H1 (cell line): Measurements from ENCODE around the gene ZNF581. TPM values are rescaled to one million over a fixed set of nuclear protein-coding genes. Genes with fewer than 3 reads are reported as not detected.

ENCODE experiments used
- CTCF ChIA-PET: fragments of 300-600 bp; sonication (Branson Sonifier 250); formaldehyde crosslinking; loops from one replicate; lab custom pipeline; 2021; ENCODE audit not compliant: partially characterized antibody; lab: Charles Lee
- POLR2A ChIA-PET: fragments of 300-600 bp; sonication (Branson Sonifier 250); formaldehyde crosslinking; loops from one replicate; lab custom pipeline; 2021; ENCODE audit warnings: inconsistent platforms; ENCODE audit not compliant: partially characterized antibody; lab: Charles Lee
- DNase-seq, 2 experiments: peaks; one replicate each; pipeline versions ENCODE4 v3.0.0 to v3.0.0-alpha.2; 2010 to 2022; ENCODE audit warnings: low spot score in 2 of 2, low read depth in 1 of 2, mixed read lengths in 1 of 2
- FAIRE-seq: peaks from 2 replicates; lab custom pipeline; 2011; peaks lifted over from hg19 to GRCh38; lab: Jason Lieb, UNC
- H2AFZ ChIP-seq: 2 replicates; pipeline ENCODE4 v1.8.1; 2012; ENCODE audit warnings: low read length, inconsistent platforms
- H2AK5ac ChIP-seq: 2 replicates; pipeline ENCODE4 v1.6.1; 2013; ENCODE audit warnings: low read depth, low read length
- H2BK120ac ChIP-seq: replicated peaks from 2 replicates; pipeline ENCODE3; 2013; ENCODE audit warnings: low read depth, low read length, inconsistent platforms
- H2BK12ac ChIP-seq: 2 replicates; pipeline ENCODE4 v1.6.1; 2013; ENCODE audit warnings: low read depth, low read length
- H2BK15ac ChIP-seq: 2 replicates; pipeline ENCODE4 v1.6.1; 2013; ENCODE audit warnings: low read length
- H2BK20ac ChIP-seq: 2 replicates; pipeline ENCODE4 v1.6.1; 2013; ENCODE audit warnings: low read length
- H2BK5ac ChIP-seq: 2 replicates; pipeline ENCODE4 v1.6.1; 2013; ENCODE audit warnings: low read depth, low read length
- H3K14ac ChIP-seq: 2 replicates; pipeline ENCODE4 v1.6.1; 2013; ENCODE audit warnings: inconsistent platforms; ENCODE audit not compliant: insufficient read length
- H3K18ac ChIP-seq: 2 replicates; pipeline ENCODE4 v1.6.1; 2013; ENCODE audit warnings: low read length; ENCODE audit errors: extremely low read depth
- H3K23ac ChIP-seq: 2 replicates; pipeline ENCODE4 v1.6.1; 2013; ENCODE audit warnings: inconsistent platforms; ENCODE audit not compliant: insufficient read length
- H3K23me2 ChIP-seq: 2 replicates; pipeline ENCODE4 v1.6.1; 2013; ENCODE audit warnings: low read depth, low read length
- H3K27ac ChIP-seq: 2 replicates; pipeline ENCODE4 v1.6.1; 2011; ENCODE audit warnings: low read depth, low read length, inconsistent platforms
- H3K27me3 ChIP-seq, 4 experiments: replicated peaks in 1 of 4; 1 replicate in 1 of 4; 2 replicates in 3 of 4; pipeline versions ENCODE4 v1.6.1 to v1.8.1; 2011 to 2013; ENCODE audit warnings: low read length in 3 of 4, mild to moderate bottlenecking in 3 of 4, inconsistent platforms in 2 of 4, mixed read lengths in 2 of 4, moderate library complexity in 1 of 4; ENCODE audit not compliant: control insufficient read depth in 3 of 4, insufficient read depth in 3 of 4; ENCODE audit errors: extremely low read depth in 1 of 4
- H3K36me3 ChIP-seq, 4 experiments: 2 replicates each; pipeline versions ENCODE4 v1.6.1 to v1.8.1; 2011 to 2013; ENCODE audit warnings: mild to moderate bottlenecking in 4 of 4, low read length in 3 of 4, moderate library complexity in 2 of 4, control low read depth in 1 of 4, inconsistent platforms in 1 of 4; ENCODE audit not compliant: insufficient read depth in 4 of 4, control insufficient read depth in 2 of 4
- H3K4ac ChIP-seq: replicated peaks from 2 replicates; pipeline ENCODE3; 2013; ENCODE audit warnings: low read length, low read depth, mixed read lengths, inconsistent platforms; ENCODE audit not compliant: insufficient read length
- H3K4me1 ChIP-seq, 4 experiments: replicated peaks in 1 of 4; 1 replicate in 1 of 4; 2 replicates in 3 of 4; pipeline versions ENCODE4 v1.6.1 to v1.8.1; 2011 to 2013; ENCODE audit warnings: low read length in 3 of 4, inconsistent platforms in 2 of 4, mixed read lengths in 1 of 4; ENCODE audit not compliant: insufficient read depth in 4 of 4, control insufficient read depth in 3 of 4
- H3K4me2 ChIP-seq, 2 experiments: 2 replicates each; pipeline versions ENCODE4 v1.6.1 to v1.8.1; 2011 to 2013; ENCODE audit warnings: low read depth in 2 of 2, low read length in 2 of 2, control low read depth in 1 of 2, inconsistent platforms in 1 of 2, mild to moderate bottlenecking in 1 of 2; ENCODE audit not compliant: insufficient read depth in 1 of 2
- H3K4me3 ChIP-seq, 4 experiments: fragments of 200-600, 300-600 bp in 1 of 4; sonication (generic), shearing (Covaris generic), sonication (Bioruptor Twin) in 1 of 4; 2 replicates each; pipeline versions ENCODE4 v1.5.1 to v1.8.1; 2011 to 2016; ENCODE audit warnings: low read length in 4 of 4, low read depth in 3 of 4, control low read depth in 2 of 4, inconsistent platforms in 2 of 4, mild to moderate bottlenecking in 2 of 4, mixed read lengths in 1 of 4, moderate library complexity in 1 of 4; ENCODE audit not compliant: insufficient read depth in 2 of 4; ENCODE audit errors: extremely low read depth in 1 of 4
- H3K56ac ChIP-seq: replicated peaks from 2 replicates; pipeline ENCODE3; 2013; ENCODE audit warnings: low read depth, mild to moderate bottlenecking, mixed read lengths, low read length, inconsistent platforms; ENCODE audit not compliant: insufficient read length
- H3K79me1 ChIP-seq: 2 replicates; pipeline ENCODE4 v1.6.1; 2013; ENCODE audit warnings: low read depth, low read length, control low read depth
- H3K79me2 ChIP-seq, 2 experiments: 2 replicates each; pipeline versions ENCODE4 v1.6.1 to v1.8.1; 2012 to 2013; ENCODE audit warnings: low read length in 2 of 2, mild to moderate bottlenecking in 2 of 2, inconsistent platforms in 1 of 2; ENCODE audit not compliant: insufficient read depth in 2 of 2, control insufficient read depth in 1 of 2
- H3K9ac ChIP-seq, 4 experiments: replicated peaks in 1 of 4; 1 replicate in 1 of 4; 2 replicates in 3 of 4; pipeline versions ENCODE4 v1.6.1 to v1.8.1; 2011 to 2013; ENCODE audit warnings: low read depth in 3 of 4, low read length in 3 of 4, control low read depth in 2 of 4, mild to moderate bottlenecking in 2 of 4, moderate library complexity in 2 of 4, inconsistent platforms in 1 of 4; ENCODE audit errors: extremely low read depth in 1 of 4
- H3K9me3 ChIP-seq, 2 experiments: 2 replicates each; pipeline versions ENCODE4 v1.6.1 to v1.8.1; 2012 to 2013; ENCODE audit warnings: mild to moderate bottlenecking in 2 of 2, moderate library complexity in 2 of 2, control low read depth in 1 of 2, inconsistent platforms in 1 of 2, low read depth in 1 of 2, low read length in 1 of 2, mixed read lengths in 1 of 2; ENCODE audit not compliant: insufficient read depth in 2 of 2
- H4K20me1 ChIP-seq, 2 experiments: replicated peaks in 1 of 2; 2 replicates each; pipeline versions ENCODE3 to v1.8.1; 2011 to 2013; ENCODE audit warnings: inconsistent platforms in 2 of 2, low read length in 2 of 2, mild to moderate bottlenecking in 1 of 2; ENCODE audit not compliant: insufficient read depth in 2 of 2, control insufficient read depth in 1 of 2
- H4K5ac ChIP-seq: 2 replicates; pipeline ENCODE4 v1.6.1; 2013; ENCODE audit warnings: low read length, low read depth, mixed read lengths, inconsistent platforms; ENCODE audit not compliant: insufficient read length
- H4K8ac ChIP-seq: 2 replicates; pipeline ENCODE4 v1.8.0; 2013; ENCODE audit warnings: mild to moderate bottlenecking, moderate library complexity, low read length, inconsistent platforms; ENCODE audit not compliant: insufficient read depth; ENCODE audit errors: extremely low read depth
- H4K91ac ChIP-seq: replicated peaks from 2 replicates; pipeline ENCODE3; 2013; ENCODE audit warnings: low read length, mixed read lengths, inconsistent platforms; ENCODE audit not compliant: insufficient read length
- ASH2L ChIP-seq: fragments of 200-600, 300-600 bp; sonication (generic); IDR thresholded peaks from one replicate; pipeline ENCODE4 v1.7.1; 2017; ENCODE audit warnings: low read length
- BRCA1 ChIP-seq: IDR thresholded peaks from 2 replicates; pipeline ENCODE4 v1.6.1; 2012; ENCODE audit warnings: low read depth, low read length, improper control_type of control experiment
- CTBP2 ChIP-seq: IDR thresholded peaks from 2 replicates; pipeline ENCODE4 v1.7.0; 2011; ENCODE audit warnings: borderline replicate concordance, mild to moderate bottlenecking, moderate library complexity, mixed read lengths, low read length; ENCODE audit not compliant: insufficient read depth, insufficient read length
- HDAC6 ChIP-seq: IDR thresholded peaks from one replicate; pipeline ENCODE4 v1.7.1; 2012; ENCODE audit warnings: low read depth, mild to moderate bottlenecking, inconsistent platforms, low read length, moderate library complexity
- POLR2AphosphoS5 ChIP-seq: IDR thresholded peaks from 2 replicates; pipeline ENCODE4 v1.6.1; 2011; ENCODE audit warnings: low read depth, low read length
- RFX5 ChIP-seq: IDR thresholded peaks from 2 replicates; pipeline ENCODE4 v1.6.1; 2011; ENCODE audit warnings: low read depth, low read length, improper control_type of control experiment, borderline replicate concordance
- SIRT6 ChIP-seq: IDR thresholded peaks from one replicate; pipeline ENCODE4 v1.7.1; 2012; ENCODE audit warnings: low read length, inconsistent platforms
- SIX5 ChIP-seq: IDR thresholded peaks from 2 replicates; pipeline ENCODE4 v1.6.1; 2011; ENCODE audit warnings: mild to moderate bottlenecking, low read depth, low read length
- TAF1 ChIP-seq: IDR thresholded peaks from 2 replicates; pipeline ENCODE4 v1.6.1; 2011; ENCODE audit warnings: mild to moderate bottlenecking, low read depth, low read length
- TBP ChIP-seq: IDR thresholded peaks from 2 replicates; pipeline ENCODE4 v1.6.1; 2011; ENCODE audit warnings: low read depth, low read length, improper control_type of control experiment
- WGBS, 2 experiments: shearing (Covaris generic) in 1 of 2; methylation state at CpG; one replicate each; pipeline versions ENCODE4 v1.1.6 to v1.1.7; 2013 to 2015; ENCODE audit warnings: low lambda C conversion rate in 2 of 2, mixed read lengths in 2 of 2, inconsistent platforms in 1 of 2, low coverage in 1 of 2, missing lambda C conversion rate in 1 of 2; ENCODE audit not compliant: insufficient replicate concordance in 2 of 2, insufficient coverage in 1 of 2, insufficient read length in 1 of 2; ENCODE audit errors: extremely low coverage in 1 of 2, missing lambda C conversion rate in 1 of 2; 5-methylcytosine and 5-hydroxymethylcytosine counted together
- polyA plus RNA-seq, 7 experiments: library from polyadenylated mRNA; depleted of rRNA in 3 of 7; stranded (reverse) in 5 of 7; unstranded in 2 of 7; fragments of >200 nt in 5 of 7; fragments of 200-250 nt in 2 of 7; gene quantifications; 1 replicate in 5 of 7; 2 replicates in 1 of 7; 4 replicates in 1 of 7; pipeline versions ENCODE4 v1.2.1 to v1.2.3, GENCODE V29; 2011 to 2013; ENCODE audit warnings: missing spikeins in 2 of 7, mixed read lengths in 2 of 7
- total RNA-seq: library from RNA; stranded (reverse); fragmentation: NEBNext Ultra II Directional; extraction: Animal tissue kit (Norgen Biotek cat#: 25700); gene quantifications from 2 replicates; pipeline ENCODE4 v1.2.1, GENCODE V29; 2021

The ZNF581 gene
- total and polyA plus RNA-seq, 2 of the 8 experiments (the other 6 are each of a cell fraction or from before 2014, with no cell fraction given): 73.0 to 76.1 TPM

- H2BK5ac ChIP-seq: no peak overlapping the region
- no peaks in the 10 kb centered on the region for H3K27me3 ChIP-seq
- no peak overlapping the region for H2AFZ ChIP-seq
- 94% methylated on average over 15 of the region's 17 CpGs; no CpG with 5 or more reads in 1 of the 2 experiments for WGBS, 2 experiments
- peaks cover 0 to 10% (median 5%) of the 10 kb centered on the region in 4 experiments; a peak in 6 of 7 replicates for H3K4me1 ChIP-seq
- TF ChIP-seq SIX5: no peak
- no peak for TF ChIP-seq SIRT6
- no peak for TF ChIP-seq TBP
- TF ChIP-seq ASH2L: no peak
- TF ChIP-seq TAF1: no peak
- TF ChIP-seq CTBP2: no peak
- no peak for TF ChIP-seq HDAC6
- TF ChIP-seq POLR2AphosphoS5: no peak
- TF ChIP-seq RFX5: no peak
- no peak for TF ChIP-seq BRCA1
- H3K23me2 ChIP-seq: peaks cover 11% of the 10 kb centered on the region
- peaks cover 0 to 13% of the 10 kb centered on the region in 2 experiments; a peak in 3 of 4 replicates for H3K79me2 ChIP-seq
- H3K4me3 ChIP-seq: no peak overlapping the region
- H3K4me2 ChIP-seq: peak overlapping the region in 1 of 2 experiments; percentile 78; a peak in 2 of 4 replicates
- peak overlapping the region; percentile 63 for H4K8ac ChIP-seq
- H3K36me3 ChIP-seq: peaks cover 7 to 13% (median 11%) of the 10 kb centered on the region in 4 experiments
- H2AK5ac ChIP-seq: no peak overlapping the region
- no peak overlapping the region for H3K18ac ChIP-seq
- H3K23ac ChIP-seq: no peak overlapping the region
- no peaks in the 10 kb centered on the region for H3K9me3 ChIP-seq
- H4K5ac ChIP-seq: no peak overlapping the region
- ChIA-PET POLR2A (interaction anchor here (0.7 to 9.2 kb wide), 8 partner anchors 7 to 242 kb away, joined by 3 to 96 read pairs (median 4); partner anchors contain the start of genes UBE2S, ZNF580 and ZNF865), CTCF (interaction anchor here (0.6 to 6.9 kb wide), 4 partner anchors 12 to 25 kb away, joined by 3 to 56 read pairs (median 16); no protein-coding TSS in a partner anchor)
- no peak overlapping the region for H2BK15ac ChIP-seq
- FAIRE-seq: no peak
- H3K4ac ChIP-seq: no peak overlapping the region
- H4K91ac ChIP-seq: no peak overlapping the region
- no peak overlapping the region for H2BK120ac ChIP-seq
- H4K20me1 ChIP-seq: peaks cover 0 to 4% of the 10 kb centered on the region in 2 experiments
- no peak overlapping the region for H3K56ac ChIP-seq
- DNase-seq: no peak
- H3K14ac ChIP-seq: no peak overlapping the region
- H2BK12ac ChIP-seq: no peak overlapping the region
- H3K79me1 ChIP-seq: peaks cover 10% of the 10 kb centered on the region
- H2BK20ac ChIP-seq: no peak overlapping the region
- H3K9ac ChIP-seq: no peak overlapping the region
- no peak overlapping the region for H3K27ac ChIP-seq
Measured at GRCh38 chr19:55649268-55650125, 6.0 kb downstream of the ZNF581 start.
